Astrocyte (in vitro differentiated cells and primary cell): ENCODE results near the gene NUP62. TPM values are rescaled to one million over a fixed set of nuclear protein-coding genes. Genes with fewer than 3 reads are reported as not detected.

Experiments used
- DNase-seq: peaks from one replicate; pipeline ENCODE4 v3.0.0-alpha.2; 2010; ENCODE audit warnings: low read depth
- FAIRE-seq: peaks from 2 replicates; lab custom pipeline; 2011; peaks lifted over from hg19 to GRCh38; lab: Jason Lieb, UNC
- H2AFZ ChIP-seq: 2 replicates; pipeline ENCODE4 v1.6.0; 2012; ENCODE audit warnings: low read depth, low read length, inconsistent platforms
- H3K27ac ChIP-seq: 2 replicates; pipeline ENCODE4 v1.5.1; 2011; ENCODE audit warnings: low read depth, low read length, inconsistent platforms
- H3K27me3 ChIP-seq: 2 replicates; pipeline ENCODE4 v1.6.0; 2011; ENCODE audit warnings: low read length, inconsistent platforms; ENCODE audit not compliant: insufficient read depth
- H3K36me3 ChIP-seq: 2 replicates; pipeline ENCODE4 v1.5.1; 2011; ENCODE audit warnings: low read length, inconsistent platforms; ENCODE audit not compliant: insufficient read depth
- H3K4me1 ChIP-seq: 2 replicates; pipeline ENCODE4 v1.5.1; 2011; ENCODE audit warnings: low read length, inconsistent platforms; ENCODE audit not compliant: insufficient read depth
- H3K4me2 ChIP-seq: 2 replicates; pipeline ENCODE4 v1.6.0; 2012; ENCODE audit warnings: low read length, inconsistent platforms
- H3K4me3 ChIP-seq: 2 replicates; pipeline ENCODE4 v1.5.1; 2011; ENCODE audit warnings: low read depth, mild to moderate bottlenecking, low read length, inconsistent platforms; ENCODE audit not compliant: insufficient read depth
- H3K79me2 ChIP-seq: 2 replicates; pipeline ENCODE4 v1.6.0; 2012; ENCODE audit warnings: mild to moderate bottlenecking, low read length, inconsistent platforms; ENCODE audit not compliant: insufficient read depth
- H3K9ac ChIP-seq: 2 replicates; pipeline ENCODE4 v1.6.0; 2012; ENCODE audit warnings: mild to moderate bottlenecking, low read length, inconsistent platforms
- H3K9me3 ChIP-seq: 2 replicates; pipeline ENCODE4 v1.5.1; 2012; ENCODE audit warnings: low read depth, mild to moderate bottlenecking, low read length, inconsistent platforms; ENCODE audit not compliant: insufficient read depth
- H4K20me1 ChIP-seq: 2 replicates; pipeline ENCODE4 v1.6.0; 2012; ENCODE audit warnings: low read length, inconsistent platforms; ENCODE audit not compliant: insufficient read depth
- H3K27ac Mint-ChIP-seq: one replicate; pipeline ENCODE4 v1.8.0; 2021; ENCODE audit warnings: mild to moderate bottlenecking, mixed read lengths; ENCODE audit not compliant: unreplicated experiment
- H3K27me3 Mint-ChIP-seq: one replicate; pipeline ENCODE4 v1.8.0; 2021; ENCODE audit warnings: low read depth, mixed read lengths; ENCODE audit not compliant: unreplicated experiment
- H3K36me3 Mint-ChIP-seq: one replicate; pipeline ENCODE4 v1.8.0; 2021; ENCODE audit warnings: low read depth, mixed read lengths; ENCODE audit not compliant: unreplicated experiment
- H3K4me1 Mint-ChIP-seq: one replicate; pipeline ENCODE4 v1.8.0; 2021; ENCODE audit warnings: low read depth, mixed read lengths; ENCODE audit not compliant: unreplicated experiment
- H3K4me3 Mint-ChIP-seq: one replicate; pipeline ENCODE4 v1.8.0; 2021; ENCODE audit warnings: mild to moderate bottlenecking, moderate library complexity, mixed read lengths; ENCODE audit not compliant: unreplicated experiment
- H3K9me3 Mint-ChIP-seq: one replicate; pipeline ENCODE4 v1.8.0; 2021; ENCODE audit warnings: mild to moderate bottlenecking, mixed read lengths; ENCODE audit not compliant: unreplicated experiment
- EZH2 ChIP-seq: IDR thresholded peaks from 2 replicates; pipeline ENCODE4 v1.6.1; 2012; ENCODE audit warnings: mild to moderate bottlenecking, low read length, inconsistent platforms; ENCODE audit not compliant: insufficient read depth
- total RNA-seq: library from RNA; stranded (reverse); gene quantifications from 2 replicates; pipeline ENCODE4 v1.2.1, GENCODE V29; 2021
- TF ChIP-seq, protein P1 (sequence below): IDR thresholded peaks from 2 replicates; pipeline ENCODE4 v1.5.1; 2011; ENCODE audit warnings: low read depth, mild to moderate bottlenecking, inconsistent platforms, low read length, moderate library complexity; ENCODE audit not compliant: insufficient read depth

The NUP62 gene
- total RNA-seq, 1 donor from 2014 or later: 49.5 TPM

DNA sequence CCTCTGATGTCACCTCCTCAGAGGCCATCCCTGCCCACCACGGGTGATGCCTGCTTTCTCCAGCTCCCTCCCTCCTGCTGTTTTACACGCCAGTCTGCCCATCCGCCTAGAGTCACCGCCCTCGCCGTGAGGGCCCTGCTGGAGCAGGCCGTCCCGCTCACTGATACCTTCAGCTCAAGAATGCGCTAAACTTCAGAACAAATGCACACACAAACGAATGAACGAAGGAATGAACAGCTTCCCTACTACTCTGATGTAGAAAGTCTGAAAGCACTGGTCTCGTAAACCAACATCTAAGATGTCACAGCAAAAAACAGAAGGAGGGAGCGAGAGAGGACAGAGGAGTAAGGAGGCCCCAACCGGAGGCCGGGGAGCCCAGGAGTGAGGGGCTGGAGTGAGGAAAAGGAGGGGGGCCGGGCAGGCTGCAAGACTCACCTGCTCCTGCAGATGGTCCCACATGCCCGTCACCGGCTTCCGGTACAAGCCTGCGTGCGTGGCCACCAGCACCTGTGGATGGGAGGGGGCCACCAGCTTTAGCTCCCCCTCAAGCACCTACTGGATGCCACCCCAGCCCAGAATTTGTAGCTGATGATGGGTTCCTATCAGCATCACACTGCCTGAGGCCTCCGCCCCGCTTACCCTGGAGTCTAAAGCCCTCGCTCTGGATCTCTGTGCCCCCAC is 65.9 kb downstream of the NUP62 start:
- peaks cover 16% of the 10 kb centered on the region for H3K36me3 ChIP-seq
- no peak for FAIRE-seq

DNA sequence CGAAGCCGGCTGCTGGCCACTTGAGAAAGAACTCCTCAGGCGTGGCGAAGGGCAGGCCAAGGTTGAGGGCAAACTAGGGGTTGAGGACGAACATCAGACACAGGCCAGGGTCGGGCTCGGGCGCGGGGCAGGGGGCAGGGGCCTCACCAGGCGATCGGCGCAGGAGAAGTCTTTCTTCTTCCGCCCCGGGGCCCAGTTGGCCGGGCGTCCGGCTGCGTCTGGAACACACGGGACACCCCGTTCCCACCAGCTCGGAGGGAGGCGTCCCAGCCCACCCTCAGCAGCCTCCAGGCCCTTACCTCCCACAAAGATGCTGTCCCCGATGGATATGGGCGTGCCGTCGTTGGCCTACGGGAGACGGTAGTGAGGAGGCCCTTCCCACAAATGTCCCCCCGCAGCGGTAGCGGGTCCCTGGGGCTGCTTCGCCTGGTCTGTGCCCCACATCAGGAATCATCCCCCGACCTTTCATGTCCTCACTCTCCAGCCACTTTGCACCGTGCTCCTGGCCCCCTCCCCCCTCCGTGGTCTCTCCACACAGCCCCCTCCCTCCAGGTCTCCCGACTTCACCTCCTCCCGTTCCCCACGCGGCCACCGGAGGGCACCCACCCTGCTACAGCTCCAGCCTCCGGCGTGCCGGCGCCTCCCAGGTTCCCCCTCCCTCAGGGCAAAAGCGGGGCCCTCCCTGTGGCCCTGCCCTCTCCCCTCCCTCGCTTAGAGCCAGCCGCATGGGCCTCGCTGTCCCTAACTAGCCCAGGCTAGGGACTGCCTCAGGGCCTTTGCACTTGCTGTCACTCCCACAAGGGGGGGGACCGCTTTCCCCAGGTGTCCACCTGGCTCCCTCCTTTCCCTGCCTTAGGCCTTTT is 66.7 kb downstream of the NUP62 start:
- H3K27me3 ChIP-seq: no peaks in the 10 kb centered on the region
- Mint-ChIP-seq H3K27ac (peak overlapping the region; percentile 87), H3K4me3 (no peak overlapping the region), H3K9me3 (no peaks in the 10 kb centered on the region), H3K36me3 (peaks cover 16% of the 10 kb centered on the region), H3K27me3 (no peaks in the 10 kb centered on the region), H3K4me1 (peaks cover 15% of the 10 kb centered on the region)
- FAIRE-seq (no peak), DNase-seq (no peak)
- TF ChIP-seq EZH2: no peak
- TF ChIP-seq, protein P1, sequence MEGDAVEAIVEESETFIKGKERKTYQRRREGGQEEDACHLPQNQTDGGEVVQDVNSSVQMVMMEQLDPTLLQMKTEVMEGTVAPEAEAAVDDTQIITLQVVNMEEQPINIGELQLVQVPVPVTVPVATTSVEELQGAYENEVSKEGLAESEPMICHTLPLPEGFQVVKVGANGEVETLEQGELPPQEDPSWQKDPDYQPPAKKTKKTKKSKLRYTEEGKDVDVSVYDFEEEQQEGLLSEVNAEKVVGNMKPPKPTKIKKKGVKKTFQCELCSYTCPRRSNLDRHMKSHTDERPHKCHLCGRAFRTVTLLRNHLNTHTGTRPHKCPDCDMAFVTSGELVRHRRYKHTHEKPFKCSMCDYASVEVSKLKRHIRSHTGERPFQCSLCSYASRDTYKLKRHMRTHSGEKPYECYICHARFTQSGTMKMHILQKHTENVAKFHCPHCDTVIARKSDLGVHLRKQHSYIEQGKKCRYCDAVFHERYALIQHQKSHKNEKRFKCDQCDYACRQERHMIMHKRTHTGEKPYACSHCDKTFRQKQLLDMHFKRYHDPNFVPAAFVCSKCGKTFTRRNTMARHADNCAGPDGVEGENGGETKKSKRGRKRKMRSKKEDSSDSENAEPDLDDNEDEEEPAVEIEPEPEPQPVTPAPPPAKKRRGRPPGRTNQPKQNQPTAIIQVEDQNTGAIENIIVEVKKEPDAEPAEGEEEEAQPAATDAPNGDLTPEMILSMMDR: no peak
- no peak overlapping the region for H2AFZ ChIP-seq
- H3K79me2 ChIP-seq: peaks cover 52% of the 10 kb centered on the region
- H3K27ac ChIP-seq: no peak overlapping the region
- H3K4me2 ChIP-seq: no peak overlapping the region
- peaks cover 16% of the 10 kb centered on the region for H3K36me3 ChIP-seq
- H4K20me1 ChIP-seq: peaks cover 54% of the 10 kb centered on the region
- no peaks in the 10 kb centered on the region for H3K9me3 ChIP-seq
- no peak overlapping the region for H3K4me3 ChIP-seq
- H3K4me1 ChIP-seq: peaks cover 51% of the 10 kb centered on the region
- H3K9ac ChIP-seq: no peak overlapping the region

More for the DNA sequence above, 65.9 kb downstream of the NUP62 start:
- no peak overlapping the region for H3K9ac ChIP-seq
- Mint-ChIP-seq H3K9me3 (no peaks in the 10 kb centered on the region), H3K4me1 (peaks cover 15% of the 10 kb centered on the region), H3K4me3 (no peak overlapping the region), H3K27me3 (no peaks in the 10 kb centered on the region), H3K36me3 (peaks cover 15% of the 10 kb centered on the region), H3K27ac (peak overlapping the region; percentile 87)
- no peak overlapping the region for H2AFZ ChIP-seq
- no peak for DNase-seq
- H3K4me3 ChIP-seq: no peak overlapping the region
- H3K9me3 ChIP-seq: no peaks in the 10 kb centered on the region
- peaks cover 46% of the 10 kb centered on the region for H3K4me1 ChIP-seq
- H4K20me1 ChIP-seq: peaks cover 46% of the 10 kb centered on the region
- H3K27me3 ChIP-seq: no peaks in the 10 kb centered on the region
- peaks cover 50% of the 10 kb centered on the region for H3K79me2 ChIP-seq
- H3K4me2 ChIP-seq: no peak overlapping the region
- TF ChIP-seq EZH2: no peak
- TF ChIP-seq, protein P1: no peak
- no peak overlapping the region for H3K27ac ChIP-seq
